GM18499 (cell line): ENCODE measurements around the gene FAM241B.

Experiments
- ATAC-seq: cut with Tn5 transposase; IDR thresholded peaks from one replicate; pipeline ENCODE4 v1.9.1; 2021; ENCODE audit warnings: moderate number of reproducible peaks; ENCODE audit not compliant: insufficient read depth, unreplicated experiment

FAM241B gene

DNA sequence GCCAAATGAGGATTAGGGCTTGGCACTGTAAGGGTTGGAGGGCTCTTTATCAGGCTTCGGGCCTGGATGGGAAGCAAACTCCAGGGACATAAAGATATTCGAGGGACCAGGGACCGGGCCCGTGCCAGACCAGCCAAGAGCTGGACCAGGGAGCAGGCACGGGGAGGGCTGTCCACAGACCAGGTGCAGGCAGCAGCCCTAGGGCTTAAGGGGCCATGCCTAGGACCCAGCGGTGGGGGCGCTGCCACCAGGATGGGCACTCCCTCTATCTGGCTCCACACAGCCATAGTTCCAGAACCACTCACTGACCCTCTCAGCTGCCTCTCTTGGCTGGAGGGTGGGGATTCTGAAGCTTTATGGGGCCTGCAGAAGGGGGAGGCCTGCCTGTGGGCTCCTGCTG is 32.9 kb downstream of the FAM241B start:
- ATAC-seq = no peak

DNA sequence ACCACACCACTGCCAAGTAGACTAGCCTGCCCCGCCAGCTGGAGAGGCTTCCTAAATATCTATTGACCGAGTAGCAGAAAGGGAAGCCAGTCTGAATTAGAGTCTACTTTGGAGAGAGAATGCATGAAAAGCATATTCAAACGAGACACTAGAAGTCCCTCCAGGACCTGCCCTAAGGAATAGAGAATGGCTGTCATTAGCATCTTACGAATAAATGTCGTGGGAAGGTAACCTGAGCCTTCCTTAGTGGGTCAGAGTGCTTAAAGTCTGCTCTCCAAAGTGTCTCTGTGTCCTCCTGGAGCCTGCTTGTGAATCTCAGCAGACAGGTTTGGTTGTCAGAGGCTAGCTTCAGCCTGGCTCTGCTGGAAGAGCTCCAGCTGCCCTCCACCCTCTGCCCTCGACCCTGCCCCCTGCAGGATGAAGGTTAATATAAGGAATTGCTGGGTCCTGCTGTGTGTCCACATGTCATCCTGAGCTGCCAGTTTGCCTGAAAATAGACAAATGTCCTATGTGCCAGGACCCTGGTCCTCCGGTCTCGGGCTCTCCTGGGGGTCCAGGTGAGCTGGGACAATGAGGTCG is 33.4 kb downstream of the FAM241B start:
- no peak for ATAC-seq

DNA sequence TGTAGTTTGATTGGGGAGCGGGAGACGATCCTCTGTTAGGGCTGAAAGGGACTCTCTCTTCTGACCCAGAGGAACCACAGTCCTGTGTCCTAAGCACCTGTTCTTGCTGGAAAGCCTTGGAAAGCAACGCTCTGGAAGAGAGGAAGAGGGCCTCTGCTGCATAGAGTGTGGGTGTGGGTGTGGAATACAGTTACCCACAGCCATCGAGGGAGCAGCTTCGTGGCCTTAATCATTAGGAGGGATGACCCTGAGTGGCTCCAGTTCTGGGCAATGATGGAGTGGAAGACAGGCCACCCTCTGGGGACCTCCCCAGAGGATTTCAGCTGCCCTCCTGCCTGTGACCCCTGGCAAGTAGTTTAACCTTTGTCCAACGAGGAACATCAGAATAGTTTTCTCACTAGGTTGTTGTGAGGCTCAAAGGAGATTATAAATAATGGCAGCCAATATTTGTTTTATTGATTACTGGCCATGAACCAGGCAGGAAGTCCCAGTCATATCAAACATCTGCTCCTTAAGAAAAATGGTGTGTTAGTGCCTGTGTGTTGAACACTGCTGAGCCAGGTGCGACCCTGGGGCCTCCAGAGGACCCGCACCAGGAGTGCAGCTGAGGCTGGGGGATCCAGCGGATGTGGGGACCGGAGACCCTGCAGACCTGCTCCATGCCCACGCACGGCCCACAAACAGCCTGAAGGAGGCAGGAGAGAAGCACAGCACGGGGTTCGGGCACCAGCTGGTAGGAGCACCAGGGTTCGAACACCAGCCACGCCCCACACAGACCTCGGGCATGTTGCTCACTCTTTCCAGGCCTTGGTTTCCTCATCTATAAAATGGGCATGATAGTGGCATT is 35.6 kb downstream of the FAM241B start:
- no peak for ATAC-seq

DNA sequence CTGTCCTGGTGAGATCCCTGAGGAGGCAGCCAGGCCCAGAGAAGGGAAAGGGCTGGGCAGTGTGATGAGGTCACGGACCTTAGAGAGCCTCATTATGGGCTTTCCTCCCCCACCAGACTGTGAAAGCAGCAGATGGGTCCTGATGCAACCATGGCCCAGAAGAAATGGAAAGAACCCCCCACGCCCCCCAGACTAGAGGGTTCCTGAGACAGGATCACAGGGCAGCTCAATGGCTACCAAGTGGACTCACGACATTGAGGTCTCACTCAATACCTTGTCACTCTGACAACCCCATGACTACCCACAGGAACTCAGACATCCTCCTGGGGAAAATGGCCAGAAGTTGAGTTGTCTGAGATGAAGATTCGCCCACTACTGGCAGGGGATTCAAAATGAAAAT is 36.7 kb downstream of the FAM241B start:
- no peak for ATAC-seq

DNA sequence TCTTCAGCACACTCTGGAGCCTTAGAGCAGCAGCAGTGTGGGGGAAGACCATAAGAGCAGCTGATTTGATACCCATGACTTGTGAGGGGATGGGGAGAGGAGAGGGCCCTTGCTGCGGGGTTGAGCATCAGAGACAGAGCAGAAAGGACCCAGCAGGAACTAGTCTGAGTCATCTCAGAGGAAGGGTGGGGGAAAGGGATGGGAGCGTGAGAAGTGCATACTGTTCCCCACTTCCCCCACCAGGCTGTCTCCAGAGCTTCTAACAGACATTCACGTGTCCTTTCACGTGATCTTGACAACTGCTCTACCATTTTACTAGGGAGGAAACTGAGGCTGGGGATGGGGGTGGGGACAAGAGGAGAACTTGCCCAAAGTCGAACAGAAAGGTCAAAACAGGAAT is 38.7 kb downstream of the FAM241B start:
- ATAC-seq = no peak

DNA sequence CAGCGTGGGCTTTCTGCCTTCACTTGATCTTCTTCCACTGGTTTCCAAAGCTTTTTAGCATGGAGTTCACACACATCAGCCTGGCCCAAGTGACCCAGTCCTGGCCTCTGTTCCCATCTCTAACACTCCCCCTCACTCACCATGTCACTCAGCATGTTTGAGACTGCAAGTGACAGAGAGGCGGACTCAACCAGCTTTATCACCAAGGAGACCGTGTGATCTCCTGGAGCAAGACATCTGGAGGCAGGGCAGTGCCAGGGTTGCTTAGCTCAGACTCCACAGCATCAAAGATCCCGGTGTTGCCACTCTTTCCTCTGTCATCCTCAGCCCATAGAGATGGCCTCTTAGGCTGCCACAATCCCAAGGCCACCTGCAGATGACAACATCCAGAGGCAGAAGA is 39.4 kb downstream of the FAM241B start:
- no peak for ATAC-seq

DNA sequence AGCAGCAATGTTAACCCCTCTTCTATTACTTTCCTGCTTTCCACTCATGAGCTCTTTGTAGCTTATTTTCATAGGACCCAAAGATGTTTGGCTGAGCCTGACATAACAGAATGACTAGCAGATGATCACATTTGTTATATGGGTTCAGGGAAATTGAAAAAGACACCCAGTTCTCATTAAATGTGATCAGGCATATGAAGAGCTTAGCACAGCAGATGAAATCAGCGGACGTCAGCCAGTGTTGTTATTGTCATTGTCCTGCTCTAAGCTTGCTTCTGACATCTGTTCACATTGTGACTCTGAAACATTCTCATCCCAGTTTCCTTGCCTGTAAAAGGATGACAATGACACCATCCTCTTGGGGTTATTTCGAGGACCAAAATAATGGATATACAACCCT is 43.5 kb downstream of the FAM241B start:
- ATAC-seq = no peak

DNA sequence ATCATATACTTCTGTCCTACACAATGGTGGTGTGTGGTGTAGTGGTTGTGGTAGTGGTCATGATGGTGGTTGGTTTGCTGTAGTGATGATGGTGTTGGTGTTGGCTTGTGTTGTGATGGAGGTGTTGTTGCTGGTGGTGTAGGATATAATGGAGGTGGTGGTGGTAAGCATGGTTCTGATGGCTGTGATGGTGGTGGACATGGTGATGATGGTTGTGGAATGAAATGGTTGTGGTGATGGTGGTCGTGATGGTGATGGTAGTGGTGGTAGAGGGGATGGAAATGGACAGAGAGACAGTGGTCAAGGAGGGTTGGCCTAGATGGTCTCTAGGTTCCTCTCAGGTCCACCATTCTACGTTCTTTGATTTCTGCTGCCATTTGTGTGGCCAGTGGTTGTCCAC is 44.7 kb downstream of the FAM241B start:
- no peak for ATAC-seq

DNA sequence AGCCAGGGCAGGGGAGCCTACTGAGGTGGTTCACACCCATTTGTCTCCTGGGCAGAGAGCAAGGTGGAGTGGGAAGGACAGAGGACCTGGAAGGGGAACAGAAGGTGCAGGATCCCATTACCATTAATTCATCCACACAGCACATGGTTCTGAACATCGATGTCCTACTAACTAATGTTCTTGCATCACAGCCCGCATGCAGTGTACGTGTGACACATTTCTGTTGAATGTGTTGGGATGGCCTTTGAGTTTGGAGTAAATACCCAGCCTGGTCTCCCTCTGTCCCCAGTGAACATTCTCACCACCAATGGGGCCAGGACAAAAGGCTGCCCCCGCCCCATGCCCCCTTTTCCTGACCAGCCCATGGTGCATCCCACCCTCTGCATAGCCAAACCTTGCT is 46.3 kb downstream of the FAM241B start:
- ATAC-seq = no peak

DNA sequence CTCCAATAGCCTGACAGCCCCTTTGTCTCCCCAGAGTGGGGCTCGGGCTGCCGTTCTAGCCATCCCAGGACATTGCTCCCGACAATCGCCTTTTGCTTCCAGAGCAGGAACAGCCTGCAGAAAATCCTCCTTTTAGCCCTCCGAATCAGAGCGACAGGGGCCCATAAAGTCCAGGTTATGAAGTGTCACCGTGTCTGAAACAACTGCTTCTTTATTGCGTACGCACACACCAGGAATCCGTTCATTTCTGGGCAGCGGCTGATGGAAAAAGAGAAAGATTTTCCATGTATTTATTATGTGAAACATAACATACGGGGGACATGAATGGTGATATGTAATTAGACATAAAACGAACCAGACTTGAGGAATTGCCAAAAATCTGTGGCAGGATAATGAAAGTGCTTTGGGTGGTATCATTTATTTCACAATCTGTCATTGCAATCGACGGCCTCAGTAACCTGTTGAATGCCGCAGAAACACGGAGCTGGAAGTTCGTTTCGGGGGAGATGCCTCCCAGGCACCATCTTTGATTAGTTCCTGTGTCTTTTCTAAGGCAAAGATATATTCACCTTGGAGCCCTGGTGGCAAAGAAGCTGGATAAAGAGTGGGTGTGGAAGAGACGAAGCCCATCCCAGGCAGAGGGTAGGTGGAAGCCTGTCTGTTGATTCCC is 48.1 kb downstream of the FAM241B start:
- no peak for ATAC-seq

DNA sequence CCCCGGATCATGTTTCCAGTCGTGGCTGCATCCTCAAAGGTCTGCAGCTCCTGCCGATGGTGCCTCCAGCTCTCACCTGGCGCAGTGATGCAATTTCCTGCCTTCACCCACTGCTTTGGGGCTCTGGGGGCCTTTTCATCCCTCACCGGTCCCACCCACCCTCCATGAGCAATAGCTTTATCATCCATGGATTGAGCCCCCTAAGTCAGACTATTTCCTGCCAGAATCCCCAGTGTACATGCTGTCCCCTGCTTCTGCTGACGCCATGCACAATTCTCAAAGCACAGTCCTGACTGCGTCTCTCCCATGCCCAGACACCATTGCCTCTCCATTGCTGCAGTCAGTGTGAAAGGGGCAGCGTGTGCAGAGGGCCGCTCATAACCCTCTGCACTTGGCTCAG is 49.7 kb downstream of the FAM241B start:
- no peak for ATAC-seq

DNA sequence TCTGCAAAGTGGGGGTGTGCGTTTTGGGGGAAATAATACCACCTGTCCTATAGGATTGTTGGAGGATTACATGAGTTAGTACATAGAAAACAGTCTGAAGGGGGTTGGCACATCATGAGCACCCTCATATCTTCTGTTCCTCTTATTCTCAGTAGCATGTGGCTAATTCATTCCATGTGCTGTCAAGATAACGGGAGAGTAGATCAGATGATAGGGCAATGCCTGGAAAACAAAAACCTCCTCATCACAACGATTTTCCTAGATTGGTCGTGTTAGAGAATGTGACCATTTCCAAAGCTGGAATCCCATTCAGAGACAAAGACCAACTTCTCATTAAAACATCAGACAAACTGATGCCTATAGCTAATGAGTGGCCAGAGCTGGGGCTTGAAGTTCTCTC is 50.6 kb downstream of the FAM241B start:
- no peak for ATAC-seq

DNA sequence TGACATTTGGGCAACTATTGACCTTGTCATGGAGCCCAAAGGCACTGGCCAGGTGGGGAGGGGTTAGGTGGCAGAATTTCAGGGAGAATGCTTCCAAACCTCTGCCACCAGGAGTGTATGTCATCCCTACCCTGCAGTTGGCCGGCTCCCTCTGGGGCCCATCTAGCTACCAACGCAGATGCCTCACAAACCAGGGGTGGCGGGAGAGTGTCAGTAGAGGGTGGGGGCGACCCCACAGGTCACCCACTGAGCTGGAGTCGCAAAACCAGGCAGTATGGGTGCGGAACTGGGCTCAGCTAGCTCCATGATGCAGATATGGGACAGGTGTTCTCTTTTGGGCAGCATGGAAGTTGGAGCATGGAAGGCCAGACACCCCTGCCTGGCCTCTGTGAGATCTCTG is 51.4 kb downstream of the FAM241B start:
- ATAC-seq = no peak

DNA sequence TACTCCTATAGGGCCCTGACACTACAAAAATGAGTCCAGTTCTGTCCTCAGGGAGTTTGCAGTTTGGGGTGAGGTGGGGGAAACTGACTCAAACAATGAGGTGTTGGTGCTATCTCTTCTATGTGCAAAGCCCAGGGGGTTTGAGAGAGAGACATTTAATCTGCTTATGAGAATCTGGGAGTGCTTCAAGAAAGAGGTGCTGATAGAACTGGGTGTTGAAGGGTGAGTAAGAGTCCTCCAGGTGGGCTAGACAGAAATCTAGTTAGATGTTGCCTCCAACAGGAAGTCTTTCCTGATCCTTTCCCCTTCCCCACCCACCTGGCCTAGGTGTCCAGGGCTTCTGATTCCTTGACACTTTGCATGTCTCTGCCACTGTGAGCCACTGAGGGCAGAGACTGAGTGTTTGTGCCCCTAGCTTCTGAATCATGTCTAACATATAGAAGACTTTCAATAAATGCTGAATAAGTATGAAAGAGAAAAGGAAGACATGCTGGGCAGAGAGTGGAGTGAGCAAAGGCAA is 53.0 kb downstream of the FAM241B start:
- no peak for ATAC-seq
